Gastrocnemius medialis (tissue), 4 donors: ENCODE results near the gene C9orf43. TPM values are rescaled to one million over a fixed set of nuclear protein-coding genes. Genes with fewer than 3 reads are reported as not detected.
A peak's percentile ranks its signal among the peaks of the same experiment; 100 is the strongest.

Experiments used
- ATAC-seq, 2 donors: fragments of 150-250 bp; one replicate each; pipeline ENCODE4 v1.9.1; 2016
- DNase-seq, 2 donors: peaks; one replicate each; pipeline ENCODE4 v3.0.0-alpha.2; 2019
- H3K27ac ChIP-seq, 4 donors: fragments of 200-600 bp; sonication (generic); 1 replicate in 1 of 4; 2 replicates in 3 of 4; pipeline ENCODE4 v1.5.1; 2016 to 2018; ENCODE audit warnings: mild to moderate bottlenecking in 2 of 4, moderate library complexity in 1 of 4
- H3K27me3 ChIP-seq, 3 donors: fragments of 200-600 bp; sonication (generic) in 2 of 3; 1 replicate in 1 of 3; 2 replicates in 2 of 3; pipeline versions ENCODE4 v1.5.1 to v1.6.0; 2016 to 2019; ENCODE audit warnings: mild to moderate bottlenecking in 1 of 3, moderate library complexity in 1 of 3
- H3K36me3 ChIP-seq, 2 donors: fragments of 200-600 bp; sonication (generic) in 1 of 2; one replicate each; pipeline ENCODE4 v1.5.1; 2017 to 2018
- H3K4me1 ChIP-seq, 2 donors: fragments of 200-600 bp; sonication (generic) in 1 of 2; one replicate each; pipeline ENCODE4 v1.5.1; 2016 to 2017; ENCODE audit warnings: mild to moderate bottlenecking in 2 of 2
- H3K4me3 ChIP-seq, 4 donors: fragments of 200-600 bp; sonication (generic) in 3 of 4; 1 replicate in 1 of 4; 2 replicates in 3 of 4; pipeline ENCODE4 v1.5.1; 2016 to 2019; ENCODE audit warnings: mild to moderate bottlenecking in 2 of 4
- H3K9me3 ChIP-seq, 3 donors: fragments of 200-600 bp; sonication (generic) in 2 of 3; 1 replicate in 1 of 3; 2 replicates in 2 of 3; pipeline ENCODE4 v1.5.1; 2016 to 2019
- CTCF ChIP-seq, 5 experiments: fragments of 450-650 bp in 3 of 5; fragments of 200-600 bp in 2 of 5; sonication (generic) in 2 of 5; IDR thresholded peaks in 4 of 5; conservative IDR thresholded peaks in 1 of 5; 1 replicate in 4 of 5; 2 replicates in 1 of 5; pipeline ENCODE4 v1.5.1; 2016 to 2019; ENCODE audit warnings: antibody characterized with exemption in 5 of 5, mild to moderate bottlenecking in 3 of 5, moderate library complexity in 3 of 5
- POLR2A ChIP-seq, 2 donors: fragments of 450-650 bp; IDR thresholded peaks; one replicate each; pipeline ENCODE4 v1.6.1; 2017; ENCODE audit warnings: antibody characterized with exemption in 2 of 2, mild to moderate bottlenecking in 2 of 2, moderate library complexity in 2 of 2
- in situ Hi-C, 4 donors: fragments of 200-750 bp; cut with MboI; loops; one replicate each; pipeline versions ENCODE4 v1.15.0 to v1.8.0; 2017; ENCODE audit warnings: low sequenced_read_pairs in 4 of 4
- intact Hi-C: fragments of 100-400 bp; cut with DNase I; formaldehyde crosslinking; loops from one replicate; pipeline ENCODE4 v1.15.1; 2023; ENCODE audit warnings: low total_unique reads
- total RNA-seq, 4 donors: library from RNA; depleted of rRNA; stranded (reverse); fragments of >200 nt; gene quantifications; one replicate each; pipeline versions ENCODE4 v1.1.0 to v1.2.3, GENCODE V29; 2016

The C9orf43 gene
- total RNA-seq, 4 donors from 2014 or later = not detected

- intact Hi-C loops = no loop called here
- peaks cover 10 to 16% of the 10 kb centered on the region in 2 donors for H3K4me1 ChIP-seq
- no peaks in the 10 kb centered on the region for H3K27me3 ChIP-seq
- H3K36me3 ChIP-seq = peaks cover 0 to 23% of the 10 kb centered on the region in 2 donors
- no peak for TF ChIP-seq POLR2A (IDR thresholded peaks at IDR 0.05)
- TF ChIP-seq CTCF (IDR thresholded peaks at IDR 0.05 in 4 of 5, conservative IDR thresholded peaks at IDR 0.05 in 1 of 5) = no peak
- no peak overlapping the region for H3K27ac ChIP-seq
- no peaks in the 10 kb centered on the region for H3K9me3 ChIP-seq
- H3K4me3 ChIP-seq = no peak overlapping the region
- DNase-seq (no peak), ATAC-seq (no peak)
- in situ Hi-C loops = loop anchor here in 1 of 4 donors (10.0 kb wide), 1 partner anchor 60 kb away; no protein-coding TSS in a partner anchor
These were observed 15.3 kb upstream of the C9orf43 start for GRCh38 chr9:113395000-113395861.

GRCh38 chr9:113397203-113397631 is 13.3 kb upstream of the C9orf43 start:
- peaks cover 19 to 26% of the 10 kb centered on the region in 2 donors for H3K4me1 ChIP-seq
- ATAC-seq (no peak), DNase-seq (no peak)
- no peak overlapping the region for H3K4me3 ChIP-seq
- peaks cover 0 to 3% of the 10 kb centered on the region in 2 donors for H3K36me3 ChIP-seq
- in situ Hi-C loops = loop anchor here in 1 of 4 donors (10.0 kb wide), 1 partner anchor 62 kb away; no protein-coding TSS in a partner anchor
- intact Hi-C loops = no loop called here
- no peaks in the 10 kb centered on the region for H3K27me3 ChIP-seq
- H3K27ac ChIP-seq = no peak overlapping the region
- TF ChIP-seq POLR2A (IDR thresholded peaks at IDR 0.05) = no peak
- TF ChIP-seq CTCF (IDR thresholded peaks at IDR 0.05 in 4 of 5, conservative IDR thresholded peaks at IDR 0.05 in 1 of 5) = no peak
- no peaks in the 10 kb centered on the region for H3K9me3 ChIP-seq

GRCh38 chr9:113398796-113399195 is 11.8 kb upstream of the C9orf43 start:
- ATAC-seq (no peak), DNase-seq (no peak)
- H3K9me3 ChIP-seq = no peaks in the 10 kb centered on the region
- intact Hi-C loops (loop anchor here (2.0 kb wide), 1 partner anchor 22 kb away; the partner anchor contains the start of gene HDHD3), in situ Hi-C loops (loop anchor here in 1 of 4 donors (10.0 kb wide), 1 partner anchor 64 kb away; no protein-coding TSS in a partner anchor)
- TF ChIP-seq CTCF (IDR thresholded peaks at IDR 0.05 in 4 of 5, conservative IDR thresholded peaks at IDR 0.05 in 1 of 5) = no peak
- no peaks in the 10 kb centered on the region for H3K27me3 ChIP-seq
- H3K4me3 ChIP-seq = no peak overlapping the region
- H3K4me1 ChIP-seq = peaks cover 19 to 26% of the 10 kb centered on the region in 2 donors
- no peaks in the 10 kb centered on the region for H3K36me3 ChIP-seq
- H3K27ac ChIP-seq = no peak overlapping the region

GRCh38 chr9:113399646-113400200 is 10.8 kb upstream of the C9orf43 start:
- H3K36me3 ChIP-seq = no peaks in the 10 kb centered on the region
- TF ChIP-seq CTCF (IDR thresholded peaks at IDR 0.05 in 4 of 5, conservative IDR thresholded peaks at IDR 0.05 in 1 of 5) (no peak), POLR2A (IDR thresholded peaks at IDR 0.05) (no peak)
- peak overlapping the region in 1 of 4 donors; percentile 86 for H3K27ac ChIP-seq
- ATAC-seq (no peak), DNase-seq (no peak)
- H3K9me3 ChIP-seq = no peaks in the 10 kb centered on the region
- H3K27me3 ChIP-seq = no peaks in the 10 kb centered on the region
- H3K4me1 ChIP-seq = peaks cover 19 to 26% of the 10 kb centered on the region in 2 donors
- in situ Hi-C loops (loop anchor here in 2 of 4 donors (10.0 kb wide), 2 partner anchors 65 to 125 kb away; partner anchors contain the start of genes CDC26 (in 2 of the 2) and PRPF4 (in 2 of the 2)), intact Hi-C loops (loop anchor here (2.0 to 5.0 kb wide), 2 partner anchors 23 to 57 kb away; partner anchors contain the start of genes HDHD3 and WDR31)
- peak overlapping the region in 1 of 4 donors; percentile 90 for H3K4me3 ChIP-seq
